OCI-LY7 (cell line): ENCODE measurements around the gene ALDH3B1. TPM values are rescaled to one million over a fixed set of nuclear protein-coding genes. Genes with fewer than 3 reads are reported as not detected.

Source experiments
- BruUV-seq: library from RNA; stranded (reverse); fragments of 400-500 nt; replicated peaks from 2 replicates; lab custom pipeline; 2021; lab: Mats Ljungman, UMichigan
- CTCF ChIA-PET: fragments of 300-600 bp; sonication (Branson Sonifier 250); formaldehyde crosslinking; loops from one replicate; lab custom pipeline; 2022; ENCODE audit warnings: antibody characterized with exemption; ENCODE audit not compliant: unreplicated experiment; lab: Charles Lee
- POLR2A ChIA-PET: fragments of 300-600 bp; sonication (Branson Sonifier 250); formaldehyde crosslinking; loops from one replicate; lab custom pipeline; 2022; ENCODE audit warnings: antibody characterized with exemption; lab: Charles Lee
- DNase-seq: peaks from one replicate; pipeline ENCODE4 v3.0.0-alpha.2; 2015; ENCODE audit warnings: low spot score
- H2AFZ ChIP-seq: fragments of 200-600 bp; sonication (generic), shearing (Covaris generic); 2 replicates; pipeline ENCODE4 v1.6.1; 2014; ENCODE audit warnings: mild to moderate bottlenecking, antibody characterized with exemption, low read length, moderate library complexity
- H3K27ac ChIP-seq: fragments of 200-600 bp; sonication (generic); 2 replicates; pipeline ENCODE4 v1.5.1; 2014; ENCODE audit warnings: mixed run types, low read depth, mild to moderate bottlenecking, moderate library complexity, low read length, inconsistent platforms; ENCODE audit not compliant: poor library complexity, severe bottlenecking
- H3K36me3 ChIP-seq: fragments of 200-600 bp; sonication (generic); 2 replicates; pipeline ENCODE4 v1.6.1; 2014; ENCODE audit warnings: mild to moderate bottlenecking, antibody characterized with exemption, low read length, moderate library complexity, mixed read lengths; ENCODE audit not compliant: insufficient read depth
- H3K4me1 ChIP-seq: fragments of 200-600 bp; sonication (generic); 2 replicates; pipeline ENCODE4 v1.5.1; 2014; ENCODE audit warnings: mild to moderate bottlenecking, low read length; ENCODE audit not compliant: insufficient read depth, poor library complexity, severe bottlenecking
- H3K4me2 ChIP-seq: fragments of 200-600 bp; sonication (generic); 2 replicates; pipeline ENCODE4 v1.6.1; 2014; ENCODE audit warnings: mild to moderate bottlenecking, low read length
- H3K4me3 ChIP-seq: fragments of 200-600 bp; sonication (generic); 2 replicates; pipeline ENCODE4 v1.5.1; 2014; ENCODE audit warnings: mild to moderate bottlenecking, low read depth, low read length; ENCODE audit not compliant: poor library complexity, severe bottlenecking
- H3K79me2 ChIP-seq: fragments of 200-600 bp; sonication (generic); 2 replicates; pipeline ENCODE4 v1.6.1; 2016; ENCODE audit warnings: low read depth, mild to moderate bottlenecking, low read length, moderate library complexity, mixed read lengths; ENCODE audit not compliant: insufficient read depth
- H3K9me2 ChIP-seq: fragments of 200-600 bp; sonication (generic); 2 replicates; pipeline ENCODE4 v1.6.1; 2016; ENCODE audit warnings: mild to moderate bottlenecking, low read length, mixed read lengths; ENCODE audit not compliant: insufficient read depth
- H3K9me3 ChIP-seq: fragments of 200-600 bp; sonication (generic); 2 replicates; pipeline ENCODE4 v1.6.1; 2014; ENCODE audit warnings: mild to moderate bottlenecking, mixed run types, low read length, mixed read lengths
- H4K20me1 ChIP-seq: fragments of 200-600 bp; sonication (generic); 2 replicates; pipeline ENCODE4 v1.6.1; 2014; ENCODE audit warnings: mild to moderate bottlenecking, antibody characterized with exemption, low read length, moderate library complexity, mixed read lengths; ENCODE audit not compliant: insufficient read depth
- CTCF ChIP-seq: fragments of 200-600 bp; sonication (generic); conservative IDR thresholded peaks from 2 replicates; pipeline ENCODE4 v1.5.1; 2014; ENCODE audit warnings: mild to moderate bottlenecking, antibody characterized with exemption, low read length, moderate library complexity, mixed read lengths
- EZH2phosphoT487 ChIP-seq: fragments of 200-600 bp; sonication (generic); IDR thresholded peaks from 2 replicates; pipeline ENCODE4 v1.6.1; 2018; ENCODE audit warnings: low read depth, borderline replicate concordance, mild to moderate bottlenecking, mixed run types, antibody characterized with exemption, low read length, moderate library complexity, mixed read lengths
- intact Hi-C: fragments of 100-400 bp; cut with micrococcal nuclease; formaldehyde crosslinking; loops from one replicate; pipeline ENCODE4 v1.10.0; 2022; ENCODE audit not compliant: unreplicated experiment
- total RNA-seq, 2 experiments: library from RNA; depleted of rRNA in 1 of 2; stranded (reverse); fragments of >200 nt in 1 of 2; shearing (Covaris generic) in 1 of 2; gene quantifications; 2 replicates each; pipeline ENCODE4 v1.2.3, GENCODE V29; 2014 to 2022

The ALDH3B1 gene
- total RNA-seq, 2 experiments from 2014 or later, result 0.50 to 0.53 TPM

GRCh38 chr11:68017980-68018729 lies 8.0 kb downstream of the ALDH3B1 start:
- Histone ChIP-seq H3K27ac (no peak overlapping the region), H3K9me3 (no peaks in the 10 kb centered on the region), H3K36me3 (no peaks in the 10 kb centered on the region), H3K9me2 (no peaks in the 10 kb centered on the region), H2AFZ (no peak overlapping the region), H4K20me1 (no peaks in the 10 kb centered on the region), H3K4me2 (no peak overlapping the region), H3K4me3 (no peak overlapping the region), H3K4me1 (no peaks in the 10 kb centered on the region), H3K79me2 (no peaks in the 10 kb centered on the region)
- no TSS peak for BruUV-seq
- intact Hi-C loops, result no loop called here
- ChIA-PET CTCF (no interaction called here), POLR2A (no interaction called here)
- DNase-seq, result no peak
- no peak for TF ChIP-seq CTCF
- no peak for TF ChIP-seq EZH2phosphoT487

- H3K9me2 ChIP-seq, result no peaks in the 10 kb centered on the region
- no peaks in the 10 kb centered on the region for H3K4me1 ChIP-seq
- H3K36me3 ChIP-seq, result no peaks in the 10 kb centered on the region
- TF ChIP-seq EZH2phosphoT487 (no peak), CTCF (no peak)
- ChIA-PET CTCF (no interaction called here), POLR2A (no interaction called here)
- intact Hi-C loops, result no loop called here
- no peak overlapping the region for H2AFZ ChIP-seq
- H4K20me1 ChIP-seq, result no peaks in the 10 kb centered on the region
- DNase-seq, result no peak
- no peak overlapping the region for H3K4me2 ChIP-seq
- H3K9me3 ChIP-seq, result no peaks in the 10 kb centered on the region
- no TSS peak for BruUV-seq
- H3K4me3 ChIP-seq, result no peak overlapping the region
- no peaks in the 10 kb centered on the region for H3K79me2 ChIP-seq
- H3K27ac ChIP-seq, result no peak overlapping the region
Measured at GRCh38 chr11:68018730-68019190, 8.6 kb downstream of the ALDH3B1 start.

DNA sequence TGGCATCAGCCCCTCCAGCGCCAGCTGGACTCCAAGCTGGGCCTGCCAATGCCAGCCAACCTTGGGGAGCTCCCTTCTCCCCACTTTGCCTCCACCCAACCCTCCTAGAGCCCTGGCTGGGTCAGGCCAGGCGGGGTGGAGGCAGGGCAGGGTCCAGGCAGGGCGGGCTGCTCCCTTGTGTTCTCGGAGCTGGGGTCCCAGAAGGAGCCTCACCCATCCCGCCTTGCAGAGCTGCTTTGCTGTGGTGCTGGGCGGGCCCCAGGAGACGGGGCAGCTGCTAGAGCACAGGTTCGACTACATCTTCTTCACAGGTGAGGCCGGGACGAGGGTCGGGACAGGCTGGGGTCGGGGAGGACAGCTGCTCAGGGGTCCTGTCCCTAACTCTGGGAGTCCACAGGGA lies 9.4 kb downstream of the ALDH3B1 start:
- Histone ChIP-seq H2AFZ (no peak overlapping the region), H3K9me3 (no peaks in the 10 kb centered on the region), H3K9me2 (no peaks in the 10 kb centered on the region), H3K4me2 (no peak overlapping the region), H3K36me3 (no peaks in the 10 kb centered on the region), H3K27ac (no peak overlapping the region), H3K79me2 (no peaks in the 10 kb centered on the region), H3K4me1 (no peaks in the 10 kb centered on the region), H4K20me1 (no peaks in the 10 kb centered on the region), H3K4me3 (no peak overlapping the region)
- CTCF ChIA-PET, result no interaction called here
- TF ChIP-seq CTCF (no peak), EZH2phosphoT487 (no peak)
- no TSS peak for BruUV-seq
- DNase-seq, result no peak
- POLR2A ChIA-PET, result no interaction called here
- intact Hi-C loops, result no loop called here
